ENCODE measurements around the gene EPGN.

GRCh38 chr4:74279716-74280115 lies 28.6 kb upstream of the EPGN start:
- TF ChIP-seq CTCF (IDR thresholded peaks at IDR 0.05) (no peak), POLR2A (IDR thresholded peaks at IDR 0.05) (no peak), POLR2AphosphoS5 (IDR thresholded peaks at IDR 0.05; ENCODE audit: insufficient read depth in 1 of 2, low read depth in 1 of 2) (no peak)

All from vagina (tissue), 2 donors.